ENCODE data around the gene HECTD4.
"Not testable (repeated sequence)": the region's sequence is repeated elsewhere in the genome, so short reads cannot be mapped to it uniquely, and the experiment has no call there.

The HECTD4 gene

DNA sequence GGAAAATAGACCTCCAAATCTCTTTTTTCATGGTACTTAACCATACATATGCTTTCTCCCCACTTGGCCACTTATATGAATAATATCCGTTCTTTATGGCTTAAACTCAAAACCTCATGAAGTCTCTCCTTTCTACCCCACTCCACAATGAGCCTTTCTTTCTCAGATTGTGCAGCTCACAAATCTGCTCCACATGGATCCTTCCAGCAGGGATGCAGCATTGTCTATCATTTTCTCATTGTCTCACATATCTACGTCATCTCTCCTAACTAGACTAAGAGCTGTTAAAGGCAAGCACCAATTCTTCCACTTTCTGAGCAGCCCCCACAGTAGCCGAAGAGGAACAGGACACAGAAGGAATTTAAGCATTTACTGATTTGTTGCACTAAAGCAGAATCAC is 106.4 kb downstream of the HECTD4 start:
- no peak for DNase-seq (ENCODE audit: low read depth in 1 of 2, low spot score in 1 of 2)

DNA sequence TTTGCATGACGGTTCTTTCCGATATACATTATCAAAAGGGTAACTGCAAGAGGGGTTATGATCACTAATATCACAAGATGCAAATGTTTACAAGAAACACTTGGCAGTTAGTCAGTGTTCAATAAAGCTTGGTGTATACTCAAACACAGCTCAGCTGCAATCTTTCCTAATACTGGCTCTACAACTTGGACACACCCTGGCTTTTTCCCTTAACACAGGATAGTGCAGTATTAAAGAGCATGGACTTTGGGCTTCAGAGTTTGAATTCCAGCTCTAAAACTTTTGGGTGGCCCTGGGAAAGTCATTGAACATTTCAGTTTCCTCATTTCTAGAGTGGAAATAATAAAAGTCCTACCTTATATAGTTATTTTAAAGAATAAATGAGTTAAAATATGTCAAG is 107.0 kb downstream of the HECTD4 start:
- no peak for DNase-seq (ENCODE audit: low read depth in 1 of 2, low spot score in 1 of 2)

DNA sequence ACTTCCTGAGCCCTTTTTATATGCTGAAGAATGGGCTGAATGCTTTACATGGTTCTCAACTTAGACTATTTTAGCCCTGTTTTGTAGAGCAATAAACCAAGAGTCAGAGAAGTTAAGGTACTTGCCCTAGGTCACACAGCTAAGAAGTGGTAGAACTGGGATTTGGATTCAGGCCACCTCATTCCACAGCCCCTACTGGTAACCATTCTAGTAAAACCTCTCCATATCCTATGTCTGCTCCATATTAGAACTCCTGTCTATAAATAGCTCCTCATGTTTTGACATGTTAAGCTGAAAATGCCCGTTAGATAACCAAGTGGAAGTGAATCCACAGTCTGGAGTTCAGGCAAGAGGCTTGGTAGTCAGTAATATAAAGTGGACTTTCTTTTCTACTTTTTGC is 111.6 kb downstream of the HECTD4 start:
- no peak for DNase-seq (ENCODE audit: low read depth in 1 of 2, low spot score in 1 of 2)

DNA sequence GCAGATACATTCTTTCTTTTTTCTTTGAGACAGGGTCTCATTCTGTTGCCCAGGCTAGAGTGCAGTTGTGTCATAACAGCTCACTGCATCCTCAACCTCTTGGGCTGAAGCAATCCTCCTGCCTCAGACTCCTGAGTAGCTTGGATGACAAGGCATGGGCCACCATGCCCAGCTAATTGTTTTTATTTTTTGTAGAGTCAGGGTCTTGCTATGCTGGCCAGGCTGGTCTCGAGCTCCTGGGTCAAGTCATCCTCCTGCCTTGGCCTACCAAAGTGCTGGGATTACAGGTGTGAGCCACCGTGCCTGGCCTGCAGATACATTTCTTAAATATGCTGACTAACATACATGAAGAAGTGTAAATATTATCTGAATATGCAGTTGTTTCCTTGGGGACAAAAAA is 115.8 kb downstream of the HECTD4 start:
- no peak for DNase-seq (ENCODE audit: low read depth in 1 of 2, low spot score in 1 of 2)

DNA sequence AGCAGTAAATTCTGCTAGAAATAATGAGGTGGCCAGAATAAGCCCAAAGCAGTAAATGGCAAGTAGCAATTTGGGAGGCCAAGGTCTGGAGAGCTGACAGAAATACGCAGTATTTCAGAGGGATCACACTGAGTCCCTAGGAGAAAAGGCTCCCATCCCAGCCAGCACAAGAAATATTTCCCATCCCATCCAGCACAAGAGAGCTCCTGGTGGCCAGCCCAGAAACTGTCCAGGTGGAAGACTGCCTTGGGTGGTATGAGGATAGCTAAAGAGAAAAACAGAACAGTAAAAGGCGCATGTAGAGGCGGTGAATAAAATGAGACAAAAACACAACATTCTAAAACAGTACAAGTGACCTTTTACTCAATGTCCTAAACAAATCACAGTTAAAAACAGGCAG is 120.7 kb downstream of the HECTD4 start:
- no peak for DNase-seq (ENCODE audit: low read depth in 1 of 2, low spot score in 1 of 2)

DNA sequence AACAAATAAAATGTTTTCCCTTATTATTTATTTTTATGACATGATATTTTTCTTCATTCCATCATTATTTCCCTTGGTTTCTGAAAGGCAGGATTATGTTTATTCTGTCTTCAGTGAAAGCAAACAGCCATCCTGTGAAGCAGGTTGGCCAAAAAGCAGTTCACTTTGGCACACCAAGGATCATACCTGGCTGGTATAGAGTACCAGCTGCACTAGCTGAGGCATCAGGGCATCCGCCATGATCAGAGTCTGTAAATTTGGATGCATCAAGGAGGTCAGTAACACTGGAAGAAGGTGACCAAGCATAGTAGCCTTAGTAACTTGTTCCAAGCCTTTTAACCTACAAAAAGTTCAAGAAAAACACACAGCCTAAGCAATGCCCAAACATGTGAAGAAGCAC is 123.3 kb downstream of the HECTD4 start:
- DNase-seq (ENCODE audit: low read depth in 1 of 2, low spot score in 1 of 2) = no peak

DNA sequence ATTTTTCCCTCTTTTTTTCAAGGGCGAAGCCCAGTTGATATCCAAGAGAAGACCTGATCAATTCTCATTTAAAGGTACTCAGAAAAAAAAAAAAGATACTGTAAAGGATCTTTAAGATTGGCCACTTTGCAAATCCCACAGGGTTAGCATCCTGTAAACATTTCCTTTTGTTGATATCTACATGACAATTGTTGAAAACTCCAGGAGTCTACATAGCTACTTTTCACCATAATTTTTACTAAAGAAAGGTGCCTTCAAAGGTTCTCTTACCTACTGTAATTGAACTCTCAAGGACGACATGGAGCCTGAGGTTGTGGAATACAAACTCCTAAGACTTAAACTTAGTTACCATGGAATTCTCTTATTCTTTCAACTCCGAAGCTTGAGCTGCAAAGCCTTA is 125.5 kb downstream of the HECTD4 start:
- no peak for DNase-seq (ENCODE audit: low read depth in 1 of 2, low spot score in 1 of 2)

DNA sequence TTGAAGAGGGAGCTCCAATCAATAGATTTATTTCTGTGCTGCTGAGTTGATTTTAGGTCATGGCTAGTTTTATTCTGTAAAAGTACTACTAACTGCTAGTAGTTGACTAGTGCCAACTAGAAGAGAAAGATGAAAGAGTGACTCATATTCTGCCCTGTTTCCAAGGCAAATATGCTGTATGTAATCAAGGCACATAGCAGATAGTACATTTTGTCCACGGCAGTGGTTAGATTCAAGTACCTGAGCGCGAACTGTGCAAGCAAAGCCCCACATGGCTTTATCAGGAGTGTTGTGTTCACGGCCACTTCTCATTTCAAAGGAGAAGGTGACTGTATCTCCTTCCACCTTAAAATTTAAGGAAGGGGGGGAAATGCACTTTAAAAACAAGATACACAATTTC is 130.0 kb downstream of the HECTD4 start:
- DNase-seq (ENCODE audit: low read depth in 1 of 2, low spot score in 1 of 2) = no peak

DNA sequence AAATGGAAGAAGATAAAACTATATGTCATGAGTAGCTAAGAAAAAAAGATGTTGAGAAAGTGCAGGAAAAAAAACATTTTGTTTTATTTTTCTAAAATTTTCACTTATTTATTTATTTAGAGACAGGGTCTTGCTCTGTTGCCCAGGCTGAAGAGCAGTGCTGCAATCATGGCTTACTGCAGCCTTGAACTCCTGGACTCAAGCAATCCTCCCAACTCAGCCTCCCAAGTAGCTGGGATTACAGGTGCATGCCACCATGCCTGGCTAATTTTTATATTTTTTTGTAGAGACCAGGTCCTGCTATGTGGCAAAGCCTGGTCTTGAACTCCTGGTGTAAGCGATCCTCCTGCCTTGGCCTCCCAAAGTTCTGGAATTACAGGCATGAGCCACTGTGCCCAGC is 137.3 kb downstream of the HECTD4 start:
- DNase-seq (ENCODE audit: low read depth in 1 of 2, low spot score in 1 of 2) = not testable (repeated sequence)

DNA sequence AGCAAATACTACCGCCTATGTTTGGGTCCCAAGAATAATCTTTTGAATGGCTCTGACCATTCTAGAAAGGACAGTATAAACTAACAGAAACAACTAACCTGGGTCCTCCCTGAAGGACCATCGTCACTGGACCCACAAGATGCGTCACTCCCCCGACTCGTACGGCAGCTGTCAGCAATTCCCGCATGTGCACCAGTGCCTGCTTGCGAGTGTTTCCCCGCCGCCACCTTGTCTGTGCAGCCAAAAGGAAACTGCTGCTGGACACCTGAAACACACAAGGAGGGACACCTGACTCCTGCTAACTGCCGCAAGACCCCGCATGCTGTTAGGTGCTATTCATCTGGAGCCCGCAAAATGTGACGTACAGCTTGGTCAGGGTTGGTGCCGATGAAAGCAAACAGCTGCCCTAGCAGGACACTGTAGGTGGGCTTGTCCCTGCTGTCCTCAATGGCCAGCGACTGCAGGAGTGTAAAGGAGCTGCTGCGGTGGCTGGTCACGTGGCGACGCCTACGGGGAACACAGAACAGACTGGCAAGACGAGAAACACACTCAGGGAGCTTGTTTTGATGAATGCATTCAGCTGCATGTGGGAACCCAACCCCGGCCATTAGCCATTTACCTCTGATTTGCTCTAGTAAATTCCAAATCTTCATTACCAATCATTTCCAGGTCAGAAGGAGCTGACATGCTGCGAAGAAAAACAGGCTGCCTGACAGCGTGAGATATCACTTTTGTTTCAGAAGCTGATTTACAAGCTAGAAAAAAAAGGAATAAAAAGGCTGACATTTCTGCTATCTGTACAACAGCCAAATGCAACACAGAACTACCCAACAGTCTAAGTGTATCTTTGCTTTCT is 138.7 kb downstream of the HECTD4 start:
- DNase-seq (ENCODE audit: low read depth in 1 of 2, low spot score in 1 of 2) = no peak

DNA sequence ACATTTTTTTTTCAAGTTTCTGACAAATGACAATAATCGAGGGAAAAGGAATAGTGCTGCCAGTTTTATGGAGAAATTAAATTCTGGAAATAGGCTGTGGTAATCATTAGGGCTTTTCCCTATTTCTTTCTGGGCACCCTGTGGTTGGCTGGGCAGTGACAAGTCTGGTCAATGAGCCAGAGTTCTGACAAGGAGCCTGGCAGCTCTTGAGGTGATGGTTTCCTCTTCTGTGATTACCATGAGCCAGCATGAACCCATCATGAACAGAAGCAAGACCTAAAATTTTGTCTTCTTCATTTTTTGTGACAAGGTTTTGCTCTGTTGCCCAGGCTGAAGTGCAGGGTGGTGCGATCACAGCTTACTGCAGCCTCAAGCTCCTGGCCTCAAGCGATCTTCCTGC is 141.1 kb downstream of the HECTD4 start:
- DNase-seq (ENCODE audit: low read depth in 1 of 2, low spot score in 1 of 2) = no peak

DNA sequence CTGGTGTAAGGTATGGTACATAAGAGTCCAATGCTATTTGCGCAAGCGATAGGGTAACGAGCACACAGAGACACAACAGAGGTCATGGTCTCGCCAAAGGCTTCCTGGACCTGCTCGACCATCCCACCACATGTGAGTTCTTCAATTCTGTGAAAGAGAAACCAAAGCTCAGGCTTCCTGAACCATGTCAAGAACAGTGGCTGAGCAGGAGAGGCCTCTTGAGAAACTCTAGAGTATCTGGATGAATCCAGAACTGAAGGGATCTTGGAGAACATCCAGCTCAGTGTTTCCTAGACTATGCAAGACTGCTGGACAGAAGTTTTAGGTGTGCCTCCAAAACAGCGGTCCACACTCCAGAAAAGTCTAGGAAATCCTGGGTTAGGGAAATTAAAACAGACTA is 142.3 kb downstream of the HECTD4 start:
- DNase-seq (ENCODE audit: low read depth in 1 of 2, low spot score in 1 of 2) = no peak

DNA sequence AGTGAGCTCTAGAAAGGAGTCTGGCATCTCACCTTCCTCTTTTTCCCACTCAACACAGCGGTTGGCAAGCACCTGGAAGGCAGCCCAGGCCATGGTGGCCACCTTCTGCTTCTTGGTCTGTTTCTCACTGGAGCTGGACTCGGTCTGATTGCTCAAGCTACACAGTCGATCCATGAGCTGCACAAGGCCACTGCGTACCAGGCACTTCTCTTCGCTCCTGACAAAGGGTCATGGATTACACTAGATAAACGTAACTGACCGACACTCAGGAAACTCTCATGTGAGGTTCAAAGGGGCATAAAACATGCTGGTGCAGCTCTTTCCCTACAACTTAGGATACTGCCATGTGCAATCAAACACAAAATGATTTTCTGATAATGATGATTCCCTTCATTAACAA is 143.2 kb downstream of the HECTD4 start:
- no peak for DNase-seq (ENCODE audit: low read depth in 1 of 2, low spot score in 1 of 2)

DNA sequence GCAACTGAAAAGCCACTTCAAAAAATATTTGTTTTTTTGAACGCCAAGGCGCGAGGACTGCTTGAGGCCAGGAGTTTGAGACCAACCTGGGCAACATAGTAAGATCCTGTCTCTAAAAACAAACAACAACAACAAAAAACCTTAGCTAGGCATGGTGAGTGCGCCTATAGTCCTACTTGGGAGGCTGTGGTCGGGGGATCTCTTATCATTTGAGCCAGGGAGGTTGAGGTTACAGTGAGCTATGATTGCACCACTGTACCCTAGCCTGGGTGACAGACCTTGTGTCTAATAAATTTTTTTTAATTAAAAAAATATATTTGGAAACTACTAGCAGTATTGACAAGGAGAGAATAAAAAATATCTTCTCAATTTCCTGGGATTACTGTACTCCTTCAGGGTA is 143.8 kb downstream of the HECTD4 start:
- no peak for DNase-seq (ENCODE audit: low read depth in 1 of 2, low spot score in 1 of 2)

DNA sequence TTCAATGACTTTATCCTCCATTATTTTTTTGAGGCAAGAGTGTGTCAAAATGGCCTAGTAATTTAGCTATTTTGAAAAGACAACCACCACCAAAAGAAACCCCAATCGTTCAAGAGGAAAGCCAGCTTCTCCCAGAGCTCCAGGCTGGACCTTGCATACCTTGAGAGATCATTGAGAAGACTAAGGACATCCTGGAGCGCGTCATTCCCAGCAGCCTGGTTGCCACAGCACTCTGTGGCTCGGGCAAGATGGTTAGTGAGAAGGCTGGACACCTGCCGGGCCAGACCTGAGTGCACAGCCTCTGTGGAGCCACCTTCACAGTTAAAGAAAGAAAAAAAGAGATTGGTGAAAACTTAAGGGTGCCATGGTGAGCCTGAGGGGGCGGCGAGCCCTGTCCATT is 145.4 kb downstream of the HECTD4 start:
- DNase-seq (ENCODE audit: low read depth in 1 of 2, low spot score in 1 of 2) = no peak

DNA sequence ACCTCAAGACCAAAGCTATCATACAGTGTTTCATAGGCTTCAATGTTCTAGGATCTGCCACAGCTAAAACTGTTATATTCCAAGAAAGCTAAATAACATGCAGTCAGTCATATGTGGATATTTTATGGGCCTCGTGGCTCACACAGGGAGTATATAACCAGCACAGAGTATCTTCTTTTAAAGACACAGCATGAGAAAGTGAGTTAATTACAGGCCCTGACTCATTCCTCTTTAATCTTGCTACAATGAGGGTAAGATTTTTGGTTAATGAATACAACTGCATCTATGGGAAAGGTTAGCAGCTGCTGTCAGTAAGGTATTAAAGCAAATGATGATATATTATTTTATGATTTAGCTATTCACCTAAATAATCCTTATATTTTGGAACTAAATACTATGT is 145.8 kb downstream of the HECTD4 start:
- DNase-seq (ENCODE audit: low read depth in 1 of 2, low spot score in 1 of 2) = no peak

DNA sequence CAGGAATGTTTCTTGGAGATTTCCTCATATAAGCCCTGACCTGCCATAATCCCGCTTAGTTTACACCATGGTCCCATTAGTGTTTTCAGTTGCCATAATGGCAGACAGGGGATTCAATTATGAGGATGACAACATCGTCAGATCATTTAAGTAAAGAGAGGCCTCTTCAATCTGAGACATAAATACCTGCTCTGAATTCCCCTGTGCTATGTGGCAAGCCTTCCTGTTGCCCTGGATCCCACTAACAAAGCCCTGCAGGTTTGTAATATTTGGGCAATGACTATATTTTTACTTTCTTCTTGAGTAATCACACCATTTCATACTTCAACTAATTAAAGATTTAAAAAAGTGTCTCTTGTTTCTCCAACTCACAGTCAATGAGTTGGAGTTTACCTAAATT is 147.9 kb downstream of the HECTD4 start:
- DNase-seq (ENCODE audit: low read depth in 1 of 2, low spot score in 1 of 2) = no peak

DNA sequence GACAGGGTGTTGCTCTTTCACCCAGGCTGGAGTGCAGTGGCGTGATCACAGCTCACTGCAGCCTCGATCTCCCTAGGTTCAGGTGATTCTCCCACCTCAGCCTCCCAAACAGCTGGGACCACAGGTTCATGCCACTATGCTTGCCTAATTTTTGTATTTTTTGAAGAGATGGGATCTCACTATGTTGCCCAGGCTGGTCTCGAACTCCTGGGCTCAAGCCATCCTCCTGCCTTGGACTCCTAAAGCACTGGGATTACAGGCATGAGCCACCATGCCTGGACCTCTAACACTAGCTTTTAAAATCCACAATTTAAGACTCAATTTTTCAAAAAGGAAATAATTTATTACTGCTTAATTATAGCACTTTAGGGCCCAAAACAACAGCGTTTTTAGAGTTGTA is 149.0 kb downstream of the HECTD4 start:
- no peak for DNase-seq (ENCODE audit: low read depth in 1 of 2, low spot score in 1 of 2)

DNA sequence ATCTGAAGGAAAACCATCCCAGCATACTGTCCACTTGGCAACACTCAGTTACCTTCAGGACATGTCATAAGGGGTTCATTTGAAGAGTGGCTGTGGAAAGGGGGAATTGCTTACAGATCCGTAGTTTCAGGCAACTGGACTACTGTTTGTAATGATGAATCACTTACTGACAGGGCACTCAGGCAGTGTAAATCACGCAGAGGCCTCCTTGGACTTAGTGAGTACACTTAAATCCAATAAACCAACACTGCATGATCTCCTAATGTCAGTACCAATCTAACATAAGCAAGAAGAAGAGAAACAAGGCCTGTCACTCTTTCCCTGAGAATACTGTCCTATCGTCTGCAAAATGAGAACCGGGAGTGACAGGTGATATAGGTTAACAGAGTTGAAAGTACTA is 152.1 kb downstream of the HECTD4 start:
- DNase-seq (ENCODE audit: low read depth in 1 of 2, low spot score in 1 of 2) = no peak

DNA sequence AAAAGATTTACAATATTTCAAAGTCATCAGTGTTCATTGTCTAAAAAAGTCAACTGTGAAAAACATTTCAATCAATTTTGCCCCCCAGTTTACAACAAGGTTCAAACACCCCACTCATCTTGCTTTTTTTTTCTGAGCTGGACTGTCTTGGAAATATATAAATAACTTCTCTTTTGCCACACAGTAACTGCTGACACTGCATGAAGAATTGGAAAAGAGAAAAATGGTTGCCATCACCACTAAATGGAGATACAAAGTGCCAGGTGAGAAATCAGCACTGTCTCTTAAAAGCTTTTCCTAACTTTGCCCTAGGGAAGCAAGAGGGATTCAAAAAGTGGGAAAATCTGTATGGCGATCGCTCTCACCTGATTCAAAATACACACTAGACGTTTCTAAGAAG is 155.5 kb downstream of the HECTD4 start:
- DNase-seq (ENCODE audit: low read depth in 1 of 2, low spot score in 1 of 2) = no peak

DNA sequence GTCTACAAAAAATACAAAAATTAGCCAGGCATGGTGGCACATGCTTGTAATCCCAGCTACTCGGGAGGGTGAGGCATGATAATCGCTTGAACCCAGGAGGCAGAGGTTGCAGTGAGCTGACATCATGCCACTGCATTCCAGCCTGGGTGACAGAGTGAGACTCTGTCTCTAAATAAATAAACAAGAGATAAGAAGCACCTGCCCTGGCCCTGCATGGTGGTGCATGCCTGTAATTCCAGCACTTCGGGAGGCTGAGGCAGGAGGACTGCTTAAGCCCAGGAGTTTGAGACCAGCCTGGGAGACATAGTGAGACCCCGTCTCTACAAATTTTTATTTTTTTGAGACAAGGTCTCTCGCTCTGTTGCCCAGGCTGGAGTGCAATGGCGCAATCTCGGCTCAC is 161.6 kb downstream of the HECTD4 start:
- DNase-seq (ENCODE audit: low read depth in 1 of 2, low spot score in 1 of 2) = not testable (repeated sequence)

DNA sequence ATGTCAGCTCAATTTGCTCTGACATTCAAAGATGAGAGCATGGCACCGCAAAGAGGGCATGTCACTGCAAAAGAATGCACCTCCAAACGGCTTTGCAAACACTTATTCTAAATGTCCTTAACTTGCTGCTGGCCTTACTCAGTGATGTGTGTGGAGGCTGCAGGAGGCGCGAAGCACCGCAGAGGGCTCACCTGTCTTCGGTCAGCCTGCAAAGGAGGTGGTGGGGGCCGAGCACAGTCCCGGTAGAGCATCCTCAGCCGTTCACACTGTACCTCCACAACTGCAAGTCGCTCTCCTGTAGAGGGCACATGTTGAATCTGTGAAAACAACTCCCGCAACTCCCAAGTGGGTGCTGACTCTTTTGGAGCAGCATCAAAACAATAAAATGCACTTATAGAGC is 163.0 kb downstream of the HECTD4 start:
- DNase-seq (ENCODE audit: low read depth in 1 of 2, low spot score in 1 of 2) = no peak

DNA sequence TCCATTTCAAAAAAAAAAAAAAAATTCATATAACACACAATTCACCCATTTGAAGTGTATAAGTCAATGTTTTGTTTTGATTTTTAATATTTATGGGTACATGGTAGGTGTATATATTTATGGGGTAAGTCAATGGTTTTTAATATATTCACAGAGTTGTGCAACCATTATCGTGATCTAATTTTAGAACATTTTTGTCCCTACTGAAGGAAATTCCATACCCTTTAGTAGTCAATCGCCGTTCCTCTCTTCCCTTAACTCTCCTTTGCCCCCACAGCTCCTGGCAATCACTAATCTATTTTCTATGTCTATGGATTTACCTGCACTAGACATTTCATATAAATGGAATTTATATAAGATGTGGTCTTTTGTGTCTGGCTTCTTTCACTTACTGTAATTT is 164.1 kb downstream of the HECTD4 start:
- no peak for DNase-seq (ENCODE audit: low read depth in 1 of 2, low spot score in 1 of 2)
